GM18870 (cell line): ENCODE measurements around the gene NUDT19.
A peak's percentile ranks its signal among the peaks of the same experiment; 100 is the strongest.
"Not testable (repeated sequence)": the region's sequence is repeated elsewhere in the genome, so short reads cannot be mapped to it uniquely, and the experiment has no call there.

ENCODE experiments used
- ATAC-seq: cut with Tn5 transposase; IDR thresholded peaks from one replicate; pipeline ENCODE4 v1.9.1; 2021; ENCODE audit warnings: moderate library complexity; ENCODE audit not compliant: unreplicated experiment

The NUDT19 gene

GRCh38 chr19:32691291-32691951 lies at the start of gene NUDT19:
NUDT19 (plus strand) TSS chr19:32691821; CDS start chr19:32691961, 140 bp downstream.
- ATAC-seq, result peak; percentile 70

GRCh38 chr19:32642771-32643170 lies 48.9 kb upstream of the NUDT19 start:
- ATAC-seq, result no peak

GRCh38 chr19:32646556-32646955 lies 45.1 kb upstream of the NUDT19 start:
- ATAC-seq, result no peak

DNA sequence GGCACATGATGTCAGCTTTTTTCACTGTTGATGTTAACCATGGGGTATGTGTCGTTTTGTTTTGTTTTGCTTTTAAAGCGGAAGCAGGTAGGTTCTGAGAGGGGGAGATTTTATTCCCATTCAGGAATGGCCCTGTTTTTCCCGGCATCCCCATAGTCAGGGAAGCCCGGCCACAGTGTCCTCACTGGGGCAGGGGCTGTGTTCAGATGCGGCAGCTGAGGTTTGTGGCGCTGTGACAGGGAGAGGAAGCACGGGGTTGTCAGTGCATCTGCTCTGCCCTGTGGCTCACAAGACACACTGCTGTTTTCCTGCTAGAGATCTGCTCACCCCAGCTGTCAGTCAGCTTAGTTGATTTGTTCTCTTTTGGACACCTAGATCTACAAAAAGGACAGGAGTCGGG lies 44.3 kb upstream of the NUDT19 start:
- no peak for ATAC-seq

DNA sequence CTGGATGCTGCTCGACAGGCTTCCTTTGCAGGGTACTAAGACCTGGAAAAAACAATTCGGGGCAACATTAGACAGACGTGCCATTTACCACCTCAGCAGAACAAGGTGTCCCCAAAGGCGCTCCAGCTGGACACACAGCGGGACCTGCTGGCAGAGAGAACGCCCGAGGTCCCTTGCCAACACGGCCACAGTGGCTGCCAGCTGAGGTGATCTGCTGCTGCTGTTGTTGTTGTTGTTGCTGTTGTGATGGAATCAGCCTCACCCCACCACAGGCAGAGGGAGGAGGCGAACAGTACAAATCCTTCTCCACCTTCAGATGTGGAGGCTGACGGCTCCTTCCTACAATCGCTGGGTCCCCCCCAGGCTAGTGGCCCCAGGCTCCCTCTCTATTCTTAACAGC lies 41.9 kb upstream of the NUDT19 start:
- ATAC-seq, result no peak

GRCh38 chr19:32650671-32651070 lies 41.0 kb upstream of the NUDT19 start:
- ATAC-seq, result no peak

DNA sequence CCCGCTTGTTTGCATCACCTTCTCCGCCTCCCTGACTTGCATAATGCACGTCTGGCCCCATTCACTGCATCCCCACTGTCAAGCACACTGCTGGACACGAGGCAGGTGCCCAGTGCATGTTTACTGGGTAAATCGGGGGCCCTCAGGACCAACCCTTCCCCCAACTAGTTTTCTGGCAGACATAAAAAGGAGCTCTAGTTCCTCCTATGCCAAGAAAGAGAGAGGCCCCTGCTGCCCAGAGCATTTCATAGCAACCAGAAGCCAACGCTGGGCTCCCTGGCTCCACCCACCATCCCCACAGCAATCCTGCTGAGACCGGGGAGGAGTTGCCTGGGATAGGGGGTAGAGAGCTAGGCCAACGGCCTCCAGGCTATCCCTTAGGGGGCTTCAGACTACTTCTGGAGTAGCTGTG lies 39.9 kb upstream of the NUDT19 start:
- no peak for ATAC-seq

DNA sequence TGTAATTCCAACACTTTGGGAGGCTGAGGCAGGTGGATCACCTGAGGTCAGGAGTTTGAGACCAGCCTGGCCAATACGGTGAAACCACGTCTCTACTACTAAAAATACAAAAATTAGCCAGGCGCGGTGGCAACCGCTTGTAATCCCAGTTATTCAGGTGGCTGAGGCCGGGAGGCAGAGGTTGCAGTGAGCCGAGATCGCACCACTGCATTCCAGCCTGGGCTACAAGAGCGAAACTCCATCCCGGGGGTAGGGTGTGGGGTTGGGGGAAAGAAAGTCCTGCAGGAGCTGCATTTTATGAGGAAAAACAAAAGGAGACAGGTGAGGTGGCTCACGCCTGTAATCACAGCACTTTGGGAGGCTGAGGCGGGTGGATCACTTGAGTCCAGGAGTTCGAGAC lies 39.3 kb upstream of the NUDT19 start:
- ATAC-seq, result not testable (repeated sequence)

GRCh38 chr19:32652894-32653598 lies 38.6 kb upstream of the NUDT19 start:
- ATAC-seq, result no peak

- ATAC-seq, result no peak
These were observed 38.1 kb upstream of the NUDT19 start for GRCh38 chr19:32653599-32653915.

GRCh38 chr19:32656379-32656778 lies 35.2 kb upstream of the NUDT19 start:
- not testable (repeated sequence) for ATAC-seq

- no peak for ATAC-seq
These were observed 33.5 kb upstream of the NUDT19 start for GRCh38 chr19:32658075-32658474.

- no peak for ATAC-seq
These were observed 33.1 kb upstream of the NUDT19 start for GRCh38 chr19:32658527-32658926.

GRCh38 chr19:32661318-32661717 lies 30.3 kb upstream of the NUDT19 start:
- ATAC-seq, result no peak

DNA sequence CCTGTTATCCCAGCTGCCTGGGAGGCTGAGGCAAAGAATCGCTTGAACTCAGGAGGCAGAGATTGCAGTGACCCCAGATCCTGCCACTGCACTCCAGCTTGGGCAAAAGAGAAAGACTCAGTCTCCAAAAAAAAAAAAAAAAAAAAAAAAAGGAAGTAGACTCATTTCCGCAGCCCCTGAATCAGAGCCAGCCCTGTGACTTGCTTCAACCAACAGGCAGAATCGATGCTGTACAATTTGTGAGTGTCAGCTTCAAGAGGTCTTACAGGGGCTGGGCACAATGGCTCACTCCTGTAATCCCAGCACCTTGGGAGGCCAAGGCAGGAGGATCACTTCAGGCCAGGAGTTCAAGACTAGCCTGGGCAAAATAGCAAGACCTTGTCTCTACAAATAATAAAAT lies 29.4 kb upstream of the NUDT19 start:
- no peak for ATAC-seq

GRCh38 chr19:32666084-32666483 lies 25.5 kb upstream of the NUDT19 start:
- ATAC-seq, result no peak

DNA sequence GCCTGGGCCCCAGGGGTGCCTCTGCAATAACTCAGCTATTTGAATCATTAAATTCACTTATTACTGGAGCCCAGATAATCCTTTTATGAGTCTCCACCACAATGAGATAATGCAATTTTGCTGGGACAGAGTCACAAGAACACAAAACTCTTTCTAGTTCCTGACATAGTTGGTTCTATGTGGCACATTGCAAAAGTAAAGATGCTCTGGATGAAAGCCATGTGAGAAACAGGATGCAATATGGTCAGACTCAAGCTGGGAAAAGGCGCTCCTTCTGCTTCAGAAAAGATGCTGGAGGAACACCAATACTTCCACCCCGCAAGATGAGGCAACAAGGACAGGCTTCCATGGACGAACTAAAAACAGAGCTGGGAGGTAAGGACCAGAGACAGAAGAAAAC lies 22.3 kb upstream of the NUDT19 start:
- no peak for ATAC-seq

DNA sequence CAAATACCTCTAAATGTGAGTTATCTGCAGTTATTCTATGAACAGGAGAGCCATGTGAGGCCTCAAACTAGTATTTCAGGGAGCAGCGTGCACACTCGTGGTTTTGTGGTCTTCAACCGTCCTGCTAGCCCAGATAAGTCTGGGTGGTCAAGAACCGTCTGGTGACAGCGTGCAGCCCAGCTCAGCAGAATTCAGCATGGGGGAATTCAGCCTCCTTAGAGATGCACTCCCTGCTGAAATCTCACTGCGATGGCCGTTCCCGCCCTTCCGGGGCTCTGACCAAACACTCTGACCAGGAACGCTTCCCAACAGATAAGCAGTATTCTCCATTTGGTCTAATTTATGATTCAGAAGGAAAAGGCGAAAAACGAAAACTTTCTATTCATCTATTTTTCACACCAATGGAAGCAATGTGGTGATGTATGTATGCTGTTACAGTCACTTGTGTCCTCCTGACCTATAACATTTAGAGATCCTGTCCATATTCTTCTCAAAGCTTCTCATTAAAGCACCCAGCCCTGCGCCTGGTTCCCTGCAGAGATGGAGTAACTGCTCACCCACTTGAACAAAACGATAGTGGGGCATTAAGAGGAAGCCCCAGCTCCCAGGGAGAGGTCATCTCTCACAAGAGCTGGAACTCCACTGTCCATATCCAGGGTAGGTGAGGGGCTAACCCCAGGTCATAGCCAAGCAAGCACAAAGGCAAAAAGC lies 19.6 kb upstream of the NUDT19 start:
- ATAC-seq, result no peak

DNA sequence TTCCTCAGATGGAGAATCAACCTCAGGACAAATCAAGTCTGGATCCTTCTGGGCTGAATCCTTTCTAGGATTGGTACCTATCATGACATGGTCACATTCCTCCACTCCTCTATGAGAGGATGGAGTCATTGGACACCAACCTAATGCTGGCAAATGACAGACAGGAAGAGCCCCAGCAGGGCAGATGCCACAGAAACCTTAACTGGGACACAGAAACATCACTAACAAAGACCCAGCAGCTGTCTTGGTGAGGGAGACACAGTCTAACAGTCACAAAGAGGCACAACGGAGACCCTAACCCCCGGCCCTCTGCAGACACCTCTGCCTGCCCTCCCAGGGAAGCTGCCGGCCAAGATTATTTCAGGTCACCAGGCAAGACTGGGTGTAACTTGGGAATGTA lies 18.8 kb upstream of the NUDT19 start:
- no peak for ATAC-seq

GRCh38 chr19:32673573-32673972 lies 18.0 kb upstream of the NUDT19 start:
- no peak for ATAC-seq

- no peak for ATAC-seq
These were observed 17.3 kb upstream of the NUDT19 start for GRCh38 chr19:32674153-32674930.
